ENCODE measurements around the gene PTPRK. TPM values are rescaled to one million over a fixed set of nuclear protein-coding genes. Genes with fewer than 3 reads are reported as not detected.

The PTPRK gene
- total RNA-seq, 4 donors from 2014 or later: 7.3 to 22.9 (median 13.0) TPM

DNA sequence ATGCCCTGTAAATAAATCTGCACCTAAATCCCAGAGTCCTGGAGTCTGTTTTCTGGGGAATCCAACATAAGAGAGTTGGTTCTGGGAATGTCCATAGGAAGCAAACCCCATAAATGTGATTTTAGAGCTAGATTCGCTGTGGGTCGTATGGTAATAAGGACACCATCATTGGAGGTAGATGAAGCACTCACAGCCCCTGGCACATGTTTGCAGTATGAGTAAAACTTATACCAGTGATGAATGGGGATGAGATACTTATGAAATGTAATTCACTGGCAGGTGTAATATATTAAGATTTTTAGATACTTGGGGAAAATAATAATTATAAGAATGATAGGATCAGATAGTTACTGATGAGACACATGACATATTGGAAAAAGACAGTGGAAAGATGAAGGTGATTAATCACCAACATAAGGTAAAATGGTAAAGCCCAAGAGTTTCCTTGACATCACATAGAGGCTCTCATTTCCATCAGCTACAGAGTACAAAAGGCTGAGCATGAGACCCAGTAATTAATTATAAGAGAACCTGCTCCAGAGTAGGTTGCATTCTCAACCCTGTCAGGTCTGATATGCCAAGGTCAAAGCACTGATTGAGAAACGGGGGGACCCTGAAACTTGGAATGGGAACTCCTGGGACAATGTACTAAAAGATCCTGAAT lies 574.8 kb downstream of the PTPRK start:
- intact Hi-C loops (cut with DNase I; ENCODE audit: low total_unique reads): no loop called here
- no peaks in the 10 kb centered on the region for H3K27me3 ChIP-seq
- no peak overlapping the region for H3K27ac ChIP-seq
- no peak for ATAC-seq
- H3K36me3 ChIP-seq: no peaks in the 10 kb centered on the region
- no peak overlapping the region for H3K4me3 ChIP-seq
- DNase-seq: no peak
- TF ChIP-seq, protein P1, sequence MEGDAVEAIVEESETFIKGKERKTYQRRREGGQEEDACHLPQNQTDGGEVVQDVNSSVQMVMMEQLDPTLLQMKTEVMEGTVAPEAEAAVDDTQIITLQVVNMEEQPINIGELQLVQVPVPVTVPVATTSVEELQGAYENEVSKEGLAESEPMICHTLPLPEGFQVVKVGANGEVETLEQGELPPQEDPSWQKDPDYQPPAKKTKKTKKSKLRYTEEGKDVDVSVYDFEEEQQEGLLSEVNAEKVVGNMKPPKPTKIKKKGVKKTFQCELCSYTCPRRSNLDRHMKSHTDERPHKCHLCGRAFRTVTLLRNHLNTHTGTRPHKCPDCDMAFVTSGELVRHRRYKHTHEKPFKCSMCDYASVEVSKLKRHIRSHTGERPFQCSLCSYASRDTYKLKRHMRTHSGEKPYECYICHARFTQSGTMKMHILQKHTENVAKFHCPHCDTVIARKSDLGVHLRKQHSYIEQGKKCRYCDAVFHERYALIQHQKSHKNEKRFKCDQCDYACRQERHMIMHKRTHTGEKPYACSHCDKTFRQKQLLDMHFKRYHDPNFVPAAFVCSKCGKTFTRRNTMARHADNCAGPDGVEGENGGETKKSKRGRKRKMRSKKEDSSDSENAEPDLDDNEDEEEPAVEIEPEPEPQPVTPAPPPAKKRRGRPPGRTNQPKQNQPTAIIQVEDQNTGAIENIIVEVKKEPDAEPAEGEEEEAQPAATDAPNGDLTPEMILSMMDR (IDR thresholded peaks at IDR 0.05 in 4 of 5, conservative IDR thresholded peaks at IDR 0.05 in 1 of 5): no peak
- no peak for TF ChIP-seq POLR2A (IDR thresholded peaks at IDR 0.05)
- no peaks in the 10 kb centered on the region for H3K9me3 ChIP-seq
- in situ Hi-C loops (cut with MboI; ENCODE audit: low sequenced_read_pairs in 4 of 4): no loop called here
- no peaks in the 10 kb centered on the region for H3K4me1 ChIP-seq

DNA sequence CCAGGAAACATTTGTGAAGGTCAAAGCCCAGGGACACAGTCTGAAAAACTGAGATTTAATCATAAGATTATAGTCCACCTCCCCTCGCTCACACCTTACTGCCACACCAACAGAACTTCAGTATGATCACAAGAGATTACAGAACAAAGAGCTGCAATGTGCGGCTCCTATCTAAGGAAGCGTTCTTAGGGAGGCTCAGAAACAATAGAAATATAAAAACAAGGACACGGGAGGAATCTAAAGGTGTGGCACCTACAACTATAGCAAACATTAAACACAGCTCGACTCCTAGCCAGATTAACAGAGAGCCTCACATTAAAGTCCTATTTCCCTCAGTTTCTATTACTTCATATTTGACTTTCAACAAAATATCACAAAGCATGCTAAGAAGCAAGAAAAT lies 579.2 kb downstream of the PTPRK start:
- Histone ChIP-seq H3K4me1 (no peaks in the 10 kb centered on the region), H3K9me3 (no peaks in the 10 kb centered on the region), H3K36me3 (no peaks in the 10 kb centered on the region), H3K27ac (no peak overlapping the region), H3K4me3 (no peak overlapping the region), H3K27me3 (no peaks in the 10 kb centered on the region)
- in situ Hi-C loops (cut with MboI; ENCODE audit: low sequenced_read_pairs in 4 of 4) (no loop called here), intact Hi-C loops (cut with DNase I; ENCODE audit: low total_unique reads) (no loop called here)
- DNase-seq (no peak), ATAC-seq (no peak)
- no peak for TF ChIP-seq POLR2A (IDR thresholded peaks at IDR 0.05)
- TF ChIP-seq, protein P1 (IDR thresholded peaks at IDR 0.05 in 4 of 5, conservative IDR thresholded peaks at IDR 0.05 in 1 of 5): no peak

DNA sequence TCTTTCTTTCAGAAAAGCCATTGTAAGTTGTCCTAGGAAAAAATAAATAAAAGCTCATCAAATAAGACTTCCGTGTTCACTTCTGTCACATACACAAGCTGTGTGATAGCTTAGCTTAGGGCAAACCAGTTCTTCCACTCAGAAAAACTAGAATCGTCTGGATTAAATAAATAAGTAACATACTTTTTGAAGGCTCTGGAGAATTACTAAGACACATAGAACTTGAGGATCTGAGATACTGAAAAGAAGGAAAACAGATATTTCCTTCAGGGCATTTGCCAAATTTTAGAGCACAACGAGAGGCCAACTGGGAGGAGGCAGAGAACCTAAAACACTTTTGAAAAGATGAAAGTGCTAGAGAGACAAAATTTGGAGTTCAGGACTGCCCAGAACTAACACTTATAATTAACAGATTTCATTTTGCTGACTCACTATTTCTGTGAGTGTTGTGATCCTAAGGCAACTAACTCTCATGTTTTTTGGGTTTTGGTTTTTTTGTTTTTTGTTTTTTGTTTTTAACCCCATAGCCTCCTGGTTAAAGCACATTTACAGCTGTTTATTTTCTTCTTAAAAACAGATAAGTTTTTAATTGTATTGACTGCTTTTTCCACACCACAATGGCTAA lies 580.8 kb downstream of the PTPRK start:
- no peaks in the 10 kb centered on the region for H3K4me1 ChIP-seq
- in situ Hi-C loops (cut with MboI; ENCODE audit: low sequenced_read_pairs in 4 of 4): no loop called here
- TF ChIP-seq, protein P1 (IDR thresholded peaks at IDR 0.05 in 4 of 5, conservative IDR thresholded peaks at IDR 0.05 in 1 of 5): no peak
- no peak for TF ChIP-seq POLR2A (IDR thresholded peaks at IDR 0.05)
- DNase-seq (no peak), ATAC-seq (no peak)
- no peak overlapping the region for H3K27ac ChIP-seq
- H3K4me3 ChIP-seq: no peak overlapping the region
- H3K27me3 ChIP-seq: no peaks in the 10 kb centered on the region
- intact Hi-C loops (cut with DNase I; ENCODE audit: low total_unique reads): no loop called here
- H3K9me3 ChIP-seq: no peaks in the 10 kb centered on the region
- no peaks in the 10 kb centered on the region for H3K36me3 ChIP-seq

DNA sequence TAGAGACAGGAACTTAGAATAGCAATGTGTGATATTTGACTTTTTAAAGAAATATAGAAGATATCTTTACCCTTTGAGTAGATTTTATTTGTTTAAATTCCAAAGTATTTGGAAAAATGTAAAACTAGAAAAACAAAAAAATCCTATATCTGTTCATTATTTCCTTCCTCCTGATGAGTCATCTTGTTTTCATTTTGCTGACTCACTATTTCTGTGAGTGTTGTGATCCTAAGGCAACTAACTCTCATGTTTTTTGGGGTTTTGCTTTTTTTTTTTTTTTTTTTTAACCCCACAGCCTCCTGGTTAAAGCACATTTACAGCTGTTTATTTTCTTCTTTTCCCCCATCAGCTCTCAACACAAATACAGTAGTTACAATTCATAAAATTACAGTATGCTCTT lies 581.7 kb downstream of the PTPRK start:
- Histone ChIP-seq H3K27ac (no peak overlapping the region), H3K36me3 (no peaks in the 10 kb centered on the region), H3K27me3 (no peaks in the 10 kb centered on the region), H3K9me3 (no peaks in the 10 kb centered on the region), H3K4me3 (no peak overlapping the region), H3K4me1 (no peaks in the 10 kb centered on the region)
- DNase-seq: no peak
- TF ChIP-seq POLR2A (IDR thresholded peaks at IDR 0.05): no peak
- TF ChIP-seq, protein P1 (IDR thresholded peaks at IDR 0.05 in 4 of 5, conservative IDR thresholded peaks at IDR 0.05 in 1 of 5): no peak
- in situ Hi-C loops (cut with MboI; ENCODE audit: low sequenced_read_pairs in 4 of 4) (no loop called here), intact Hi-C loops (cut with DNase I; ENCODE audit: low total_unique reads) (no loop called here)
- ATAC-seq: no peak
